MCF 10A (cell line): Measurements from ENCODE around the gene GMPR. TPM values are rescaled to one million over a fixed set of nuclear protein-coding genes. Genes with fewer than 3 reads are reported as not detected.
"Not testable (repeated sequence)": the region's sequence is repeated elsewhere in the genome, so short reads cannot be mapped to it uniquely, and the experiment has no call there.

ENCODE experiments used
- BruUV-seq: library from RNA; stranded (reverse); fragments of 400-500 nt; replicated peaks from 2 replicates; lab custom pipeline; 2021; lab: Mats Ljungman, UMichigan
- CTCF ChIA-PET: fragments of 300-600 bp; sonication (Branson Sonifier 250); formaldehyde crosslinking; extraction: SDS; loops from one replicate; lab custom pipeline; 2021; ENCODE audit warnings: antibody characterized with exemption, inconsistent platforms; lab: Yijun Ruan, JAX
- POLR2A ChIA-PET: fragments of 300-600, 350-650 bp; sonication (Branson Sonifier 250); formaldehyde crosslinking; extraction: SDS; loops from one replicate; lab custom pipeline; 2020; ENCODE audit warnings: antibody characterized with exemption, inconsistent platforms; lab: Yijun Ruan, JAX
- DNase-seq: peaks from one replicate; pipeline ENCODE4 v3.0.0-alpha.2; 2018; ENCODE audit not compliant: unreplicated experiment
- H3K27ac Mint-ChIP-seq: one replicate; pipeline ENCODE4 v1.8.0; 2022; ENCODE audit warnings: mild to moderate bottlenecking, low read depth, mixed read lengths; ENCODE audit not compliant: unreplicated experiment
- H3K27me3 Mint-ChIP-seq: one replicate; pipeline ENCODE4 v1.8.0; 2022; ENCODE audit warnings: mixed read lengths; ENCODE audit not compliant: insufficient read depth, unreplicated experiment
- H3K36me3 Mint-ChIP-seq: one replicate; pipeline ENCODE4 v1.8.0; 2022; ENCODE audit warnings: mild to moderate bottlenecking, moderate library complexity, mixed read lengths; ENCODE audit not compliant: insufficient read depth, unreplicated experiment
- H3K4me1 Mint-ChIP-seq: one replicate; pipeline ENCODE4 v1.8.0; 2022; ENCODE audit warnings: mixed read lengths; ENCODE audit not compliant: insufficient read depth, unreplicated experiment
- H3K4me3 Mint-ChIP-seq: one replicate; pipeline ENCODE4 v1.8.0; 2022; ENCODE audit warnings: mild to moderate bottlenecking, moderate library complexity, mixed read lengths; ENCODE audit not compliant: unreplicated experiment
- H3K9me3 Mint-ChIP-seq: one replicate; pipeline ENCODE4 v1.8.0; 2022; ENCODE audit warnings: mixed read lengths; ENCODE audit not compliant: unreplicated experiment
- intact Hi-C: fragments of 100-400 bp; cut with micrococcal nuclease; formaldehyde crosslinking; loops from 2 replicates; pipeline ENCODE4 v1.14.1; 2022
- total RNA-seq: library from RNA; stranded (reverse); gene quantifications from 2 replicates; pipeline ENCODE4 v1.2.3, GENCODE V29; 2022
- TF ChIP-seq, protein P1 (sequence below): fragments of 200-600 bp; IDR thresholded peaks from one replicate; pipeline ENCODE4 v1.8.0; 2022; ENCODE audit warnings: antibody characterized with exemption, mild to moderate bottlenecking; ENCODE audit not compliant: unreplicated experiment

GMPR gene
- total RNA-seq, 1 experiment from 2014 or later, result 3.0 TPM

DNA sequence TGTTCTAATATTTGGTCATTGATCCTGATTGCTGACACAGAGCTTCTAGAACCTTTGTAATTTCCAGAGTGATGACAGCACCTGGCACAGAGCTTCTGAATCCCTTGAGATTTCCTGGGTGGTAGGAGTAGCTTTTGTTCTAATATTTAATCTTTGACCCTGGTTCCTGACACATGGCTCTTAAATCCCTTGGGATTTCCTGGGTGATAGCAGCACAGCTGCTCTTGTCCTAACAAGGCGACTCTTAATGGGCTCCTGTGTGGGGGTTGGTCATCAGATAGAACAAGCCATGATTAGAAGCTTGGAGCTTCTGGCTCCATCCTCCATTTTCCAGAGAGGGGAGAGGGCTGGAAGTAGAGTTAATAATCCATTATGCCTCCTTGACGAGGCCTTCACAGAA lies 18.4 kb downstream of the GMPR start:
- Mint-ChIP-seq H3K4me1 (peaks cover 5% of the 10 kb centered on the region), H3K9me3 (no peaks in the 10 kb centered on the region), H3K36me3 (no peaks in the 10 kb centered on the region), H3K27me3 (no peaks in the 10 kb centered on the region), H3K27ac (no peak overlapping the region), H3K4me3 (no peak overlapping the region)
- TF ChIP-seq, protein P1, sequence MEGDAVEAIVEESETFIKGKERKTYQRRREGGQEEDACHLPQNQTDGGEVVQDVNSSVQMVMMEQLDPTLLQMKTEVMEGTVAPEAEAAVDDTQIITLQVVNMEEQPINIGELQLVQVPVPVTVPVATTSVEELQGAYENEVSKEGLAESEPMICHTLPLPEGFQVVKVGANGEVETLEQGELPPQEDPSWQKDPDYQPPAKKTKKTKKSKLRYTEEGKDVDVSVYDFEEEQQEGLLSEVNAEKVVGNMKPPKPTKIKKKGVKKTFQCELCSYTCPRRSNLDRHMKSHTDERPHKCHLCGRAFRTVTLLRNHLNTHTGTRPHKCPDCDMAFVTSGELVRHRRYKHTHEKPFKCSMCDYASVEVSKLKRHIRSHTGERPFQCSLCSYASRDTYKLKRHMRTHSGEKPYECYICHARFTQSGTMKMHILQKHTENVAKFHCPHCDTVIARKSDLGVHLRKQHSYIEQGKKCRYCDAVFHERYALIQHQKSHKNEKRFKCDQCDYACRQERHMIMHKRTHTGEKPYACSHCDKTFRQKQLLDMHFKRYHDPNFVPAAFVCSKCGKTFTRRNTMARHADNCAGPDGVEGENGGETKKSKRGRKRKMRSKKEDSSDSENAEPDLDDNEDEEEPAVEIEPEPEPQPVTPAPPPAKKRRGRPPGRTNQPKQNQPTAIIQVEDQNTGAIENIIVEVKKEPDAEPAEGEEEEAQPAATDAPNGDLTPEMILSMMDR, result no peak
- POLR2A ChIA-PET, result interaction anchor here (0.7 to 0.9 kb wide), 2 partner anchors 14 to 594 kb away, joined by 3 read pairs; no protein-coding TSS in a partner anchor
- intact Hi-C loops, result no loop called here
- no peak for DNase-seq
- CTCF ChIA-PET, result interaction anchor here (0.6 to 1.0 kb wide), 3 partner anchors 13 to 548 kb away, joined by 3 to 5 read pairs (median 3); no protein-coding TSS in a partner anchor
- no TSS peak for BruUV-seq

DNA sequence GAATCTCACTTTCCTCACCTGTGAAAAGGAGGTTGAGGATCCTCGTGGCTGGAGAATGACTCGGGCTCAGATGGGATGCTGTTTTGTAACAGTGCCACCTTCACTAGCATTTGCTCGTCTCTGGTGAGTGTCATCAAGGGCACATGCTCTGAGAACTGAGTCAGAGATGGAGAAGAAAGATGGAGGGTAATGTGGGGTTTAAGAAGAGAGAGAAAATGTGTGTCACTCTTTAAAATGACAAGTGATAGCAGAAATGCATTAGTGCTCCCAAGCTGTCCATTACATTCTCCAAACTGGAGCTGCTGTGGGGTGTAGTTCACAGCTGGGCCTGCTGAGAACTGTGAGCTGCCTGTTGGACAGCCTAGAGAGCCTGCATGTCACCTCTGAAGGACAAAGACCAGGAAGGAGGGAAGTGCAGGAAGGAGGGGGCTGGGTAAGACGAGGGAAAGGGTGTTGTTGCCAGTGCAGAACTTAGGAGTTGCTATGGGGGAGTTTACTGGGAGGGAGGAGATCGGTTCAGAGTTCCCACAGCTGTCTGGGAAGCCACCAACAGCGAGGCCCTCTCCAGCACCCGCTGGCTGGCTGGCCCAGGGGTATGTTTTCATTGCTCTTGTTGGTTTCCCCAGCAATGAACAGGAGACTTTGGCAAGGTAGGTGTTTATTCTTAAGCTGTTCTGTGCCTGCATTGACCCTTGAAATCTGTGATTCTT lies 19.8 kb downstream of the GMPR start:
- H3K27ac Mint-ChIP-seq, result no peak overlapping the region
- H3K27me3 Mint-ChIP-seq, result no peaks in the 10 kb centered on the region
- H3K9me3 Mint-ChIP-seq, result no peaks in the 10 kb centered on the region
- no peak for DNase-seq
- POLR2A ChIA-PET, result interaction anchor here (0.5 kb wide), 1 partner anchor 163 kb away, joined by 4 read pairs; no protein-coding TSS in a partner anchor
- H3K4me1 Mint-ChIP-seq, result no peaks in the 10 kb centered on the region
- TF ChIP-seq, protein P1, result no peak
- intact Hi-C loops, result no loop called here
- CTCF ChIA-PET, result interaction anchor here (1.2 kb wide), 1 partner anchor 18 kb away, joined by 3 read pairs; no protein-coding TSS in a partner anchor
- no peak overlapping the region for H3K4me3 Mint-ChIP-seq
- BruUV-seq, result no TSS peak
- H3K36me3 Mint-ChIP-seq, result no peaks in the 10 kb centered on the region

DNA sequence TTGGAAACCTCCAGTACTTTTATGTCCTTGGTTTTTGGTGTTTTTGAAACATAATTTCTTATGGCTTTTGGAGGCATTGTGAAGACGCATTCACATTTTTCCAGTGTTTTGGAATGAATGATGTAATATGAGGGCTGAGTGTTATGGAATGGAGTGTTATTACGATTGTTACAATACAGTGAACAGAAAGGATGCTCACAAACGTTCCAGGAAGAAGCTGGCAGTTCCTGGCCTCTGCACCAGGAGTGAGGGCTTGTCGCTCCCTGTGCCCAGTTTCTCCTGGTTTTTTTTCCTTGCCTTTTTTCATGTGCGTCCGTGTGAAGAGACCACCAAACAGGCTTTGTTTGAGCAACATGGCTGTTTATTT lies 20.3 kb downstream of the GMPR start:
- H3K27ac Mint-ChIP-seq, result no peak overlapping the region
- H3K9me3 Mint-ChIP-seq, result no peaks in the 10 kb centered on the region
- ChIA-PET CTCF (interaction anchor here (1.2 kb wide), 1 partner anchor 18 kb away, joined by 3 read pairs; no protein-coding TSS in a partner anchor), POLR2A (interaction anchor here (0.5 kb wide), 1 partner anchor 162 kb away, joined by 4 read pairs; no protein-coding TSS in a partner anchor)
- no peak for DNase-seq
- TF ChIP-seq, protein P1, result no peak
- BruUV-seq, result no TSS peak
- no peaks in the 10 kb centered on the region for H3K27me3 Mint-ChIP-seq
- H3K4me1 Mint-ChIP-seq, result no peaks in the 10 kb centered on the region
- H3K36me3 Mint-ChIP-seq, result no peaks in the 10 kb centered on the region
- no peak overlapping the region for H3K4me3 Mint-ChIP-seq
- intact Hi-C loops, result no loop called here

DNA sequence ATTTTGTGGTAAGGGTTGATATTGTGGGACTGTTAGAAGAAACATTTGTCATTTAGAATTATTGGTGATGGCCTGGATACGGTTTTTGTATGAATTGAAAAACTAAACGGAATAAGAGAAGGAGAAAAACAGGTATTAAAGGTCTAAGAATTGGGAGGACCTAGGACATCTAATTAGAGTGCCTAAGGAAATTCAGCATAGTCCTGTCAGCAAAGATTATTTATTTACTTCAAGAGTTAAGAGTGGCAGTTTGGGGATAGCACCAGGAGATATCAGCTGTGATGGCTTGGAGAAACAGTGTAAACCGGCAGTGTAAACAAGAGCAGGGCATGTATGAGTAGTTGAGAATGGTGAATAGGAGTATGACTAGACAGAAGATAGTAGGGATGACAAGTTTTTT lies 21.2 kb downstream of the GMPR start:
- POLR2A ChIA-PET, DNase-seq, H3K36me3 Mint-ChIP-seq, H3K4me3 Mint-ChIP-seq, H3K27me3 Mint-ChIP-seq, H3K27ac Mint-ChIP-seq, CTCF ChIA-PET, H3K9me3 Mint-ChIP-seq, BruUV-seq, intact Hi-C loops, H3K4me1 Mint-ChIP-seq: not testable (repeated sequence)

DNA sequence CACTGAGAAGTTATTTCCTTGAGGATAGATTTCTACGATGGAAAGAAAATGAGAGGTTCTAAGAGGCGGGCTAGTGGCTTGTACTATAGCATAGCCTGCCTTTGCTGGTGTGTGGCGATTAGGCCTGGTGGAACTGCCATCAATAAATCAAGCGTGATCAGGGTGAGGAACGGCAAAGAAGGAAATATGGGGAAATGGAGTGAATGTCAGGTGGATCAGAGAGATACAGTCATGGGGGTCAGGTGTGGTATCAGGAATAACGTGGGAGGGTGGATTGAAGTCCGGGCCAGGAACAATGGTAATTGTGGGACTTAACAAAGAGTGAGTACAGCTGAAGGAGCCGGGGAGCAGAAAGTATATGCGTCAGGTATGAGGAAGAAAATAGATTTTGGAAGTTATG lies 22.2 kb downstream of the GMPR start:
- H3K36me3 Mint-ChIP-seq, BruUV-seq, H3K4me1 Mint-ChIP-seq, DNase-seq, H3K27ac Mint-ChIP-seq, H3K27me3 Mint-ChIP-seq, intact Hi-C loops, POLR2A ChIA-PET, H3K4me3 Mint-ChIP-seq, H3K9me3 Mint-ChIP-seq: not testable (repeated sequence)
- CTCF ChIA-PET, result interaction anchor here (0.6 kb wide), 1 partner anchor 1587 kb away, joined by 4 read pairs; no protein-coding TSS in a partner anchor

DNA sequence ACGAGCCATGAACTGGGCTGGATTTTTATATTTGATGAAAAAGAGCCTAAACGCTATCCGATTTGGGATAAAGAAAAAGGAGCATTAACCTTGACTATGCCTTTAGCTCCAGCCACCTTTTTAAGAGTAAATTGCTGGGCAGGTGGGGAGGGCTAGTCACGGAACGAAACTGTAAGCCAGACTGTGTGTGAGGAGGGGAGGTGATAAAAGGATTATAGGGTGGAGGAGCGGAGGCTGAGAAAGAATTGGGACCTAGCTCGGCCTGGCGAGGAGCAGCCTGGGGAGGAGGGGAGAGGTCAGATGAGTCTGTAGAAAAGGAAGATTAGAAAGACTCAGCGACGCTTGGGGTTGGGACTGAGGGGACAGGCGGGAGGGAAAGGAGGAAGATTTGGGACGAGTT lies 24.4 kb downstream of the GMPR start:
- intact Hi-C loops, H3K27me3 Mint-ChIP-seq, H3K4me3 Mint-ChIP-seq, CTCF ChIA-PET, DNase-seq, H3K9me3 Mint-ChIP-seq, H3K36me3 Mint-ChIP-seq, BruUV-seq, H3K4me1 Mint-ChIP-seq, POLR2A ChIA-PET, H3K27ac Mint-ChIP-seq: not testable (repeated sequence)
